ENCODE measurements around the gene EEF1AKMT4. TPM values are rescaled to one million over a fixed set of nuclear protein-coding genes. Genes with fewer than 3 reads are reported as not detected.

Gene EEF1AKMT4
- total RNA-seq, 6 experiments from 2014 or later = 3.3 to 4.8 (median 3.7) TPM

DNA sequence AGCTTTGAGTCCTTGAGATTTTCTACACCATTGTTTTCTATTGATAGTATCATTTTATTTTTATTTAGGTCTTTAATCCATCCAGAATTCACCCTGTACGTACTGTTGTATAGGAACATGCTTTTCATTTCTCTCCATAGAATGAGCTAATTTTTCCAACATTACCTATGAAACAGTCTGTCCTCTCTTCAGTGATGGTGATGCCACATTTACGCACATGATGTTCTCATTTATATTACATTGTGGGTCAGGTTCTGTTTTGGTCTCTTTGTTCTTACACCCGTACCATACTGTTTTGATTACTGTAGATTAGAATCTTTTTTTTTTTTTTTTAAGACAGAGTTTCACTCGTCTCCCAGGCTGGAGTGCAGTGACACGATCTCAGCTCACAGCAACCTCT, 37.8 kb upstream of the EEF1AKMT4 start:
- DNase-seq = no peak
- Mint-ChIP-seq H3K27me3 (ENCODE audit: insufficient read depth) (peaks cover 12% of the 10 kb centered on the region), H3K27ac (no peak overlapping the region), H3K9me3 (no peaks in the 10 kb centered on the region), H3K4me3 (no peak overlapping the region), H3K36me3 (ENCODE audit: low read depth) (no peaks in the 10 kb centered on the region), H3K4me1 (ENCODE audit: low read depth) (0 out of 2 replicates have a peak, but pooled peaks cover 6% of the 10 kb centered on the region)
- no peak for TF ChIP-seq CTCF (IDR thresholded peaks at IDR 0.05)

- Mint-ChIP-seq H3K4me1 (ENCODE audit: low read depth) (no peaks in the 10 kb centered on the region), H3K27ac (no peak overlapping the region), H3K27me3 (ENCODE audit: insufficient read depth) (no peaks in the 10 kb centered on the region; the same call in 1 of the 2 replicates), H3K4me3 (no peak overlapping the region), H3K36me3 (ENCODE audit: low read depth) (no peaks in the 10 kb centered on the region), H3K9me3 (no peaks in the 10 kb centered on the region)
- TF ChIP-seq CTCF (IDR thresholded peaks at IDR 0.05) = no peak
- no peak for DNase-seq
Observed at GRCh38 chr3:184218814-184219213, 30.7 kb upstream of the EEF1AKMT4 start.

DNA sequence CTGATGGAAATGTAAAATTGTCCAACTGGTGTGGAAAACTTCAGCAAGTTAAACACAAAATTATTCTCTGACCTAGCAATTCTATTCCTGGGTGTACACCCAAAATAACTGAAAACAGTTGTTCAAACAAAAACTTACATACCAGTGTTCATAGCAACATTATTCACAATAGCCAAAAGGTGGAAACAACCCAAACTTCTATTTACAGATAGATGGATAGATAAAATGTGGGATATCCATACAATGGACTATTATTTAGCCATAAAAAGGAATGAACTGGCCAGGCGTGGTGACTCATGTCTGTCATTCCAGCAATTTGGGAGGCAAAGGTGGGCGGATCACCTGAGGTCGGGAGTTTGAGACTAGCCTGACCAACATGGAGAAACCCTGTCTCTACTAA, 27.0 kb upstream of the EEF1AKMT4 start:
- Mint-ChIP-seq H3K27me3 (ENCODE audit: insufficient read depth) (peaks cover 15% of the 10 kb centered on the region), H3K4me3 (no peak overlapping the region), H3K9me3 (no peaks in the 10 kb centered on the region), H3K36me3 (ENCODE audit: low read depth) (no peaks in the 10 kb centered on the region), H3K4me1 (ENCODE audit: low read depth) (no peaks in the 10 kb centered on the region), H3K27ac (no peak overlapping the region)
- no peak for TF ChIP-seq CTCF (IDR thresholded peaks at IDR 0.05)
- no peak for DNase-seq

- Mint-ChIP-seq H3K27me3 (ENCODE audit: insufficient read depth) (peaks cover 27% of the 10 kb centered on the region), H3K36me3 (ENCODE audit: low read depth) (no peaks in the 10 kb centered on the region), H3K9me3 (no peaks in the 10 kb centered on the region), H3K4me3 (no peak overlapping the region), H3K27ac (no peak overlapping the region), H3K4me1 (ENCODE audit: low read depth) (no peaks in the 10 kb centered on the region)
- TF ChIP-seq CTCF (IDR thresholded peaks at IDR 0.05) = no peak
- no peak for DNase-seq
Observed at GRCh38 chr3:184223946-184224345, 25.5 kb upstream of the EEF1AKMT4 start.

DNA sequence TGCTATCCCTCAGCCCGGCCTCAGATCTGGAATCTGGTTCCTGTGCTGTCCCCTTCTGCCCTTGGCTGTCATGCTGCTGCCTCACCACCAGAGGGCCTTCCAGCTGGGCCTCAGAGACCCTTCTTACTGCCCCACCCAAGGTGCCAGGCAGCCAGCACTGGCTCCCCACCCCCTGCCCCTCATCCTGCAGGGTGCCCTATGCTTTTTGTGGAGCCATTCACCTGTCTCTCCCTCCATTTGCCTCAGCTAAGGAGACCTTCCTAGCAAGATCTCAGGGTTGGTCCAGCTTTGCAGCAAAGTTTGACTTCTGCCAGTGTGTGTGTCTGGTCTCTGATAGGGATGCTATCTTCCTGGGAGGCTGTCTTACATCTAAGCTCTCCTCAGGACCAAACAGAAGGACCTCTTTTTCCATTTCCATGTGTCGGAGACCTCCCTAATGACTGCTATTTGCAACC, 22.0 kb upstream of the EEF1AKMT4 start:
- no peak overlapping the region for H3K4me3 Mint-ChIP-seq
- peaks cover 43% of the 10 kb centered on the region for H3K27me3 Mint-ChIP-seq (ENCODE audit: insufficient read depth)
- peak; percentile 92 for TF ChIP-seq CTCF (IDR thresholded peaks at IDR 0.05)
- H3K36me3 Mint-ChIP-seq (ENCODE audit: low read depth) = peaks cover 5% of the 10 kb centered on the region; the same call in 1 of the 2 replicates
- DNase-seq = no peak
- peaks cover 6% of the 10 kb centered on the region for H3K4me1 Mint-ChIP-seq (ENCODE audit: low read depth)
- H3K27ac Mint-ChIP-seq = no peak overlapping the region
- H3K9me3 Mint-ChIP-seq = no peaks in the 10 kb centered on the region

Measured in HFFc6 (cell line).